Activated T-cell treated with anti-CD3 and anti-CD28 coated beads for 48 hours (primary cell): ENCODE data around the gene CCL27.

ENCODE experiments used
- DNase-seq: peaks from one replicate; pipeline ENCODE4 v3.0.0-alpha.2; 2020; ENCODE audit warnings: low read depth

Gene CCL27

DNA sequence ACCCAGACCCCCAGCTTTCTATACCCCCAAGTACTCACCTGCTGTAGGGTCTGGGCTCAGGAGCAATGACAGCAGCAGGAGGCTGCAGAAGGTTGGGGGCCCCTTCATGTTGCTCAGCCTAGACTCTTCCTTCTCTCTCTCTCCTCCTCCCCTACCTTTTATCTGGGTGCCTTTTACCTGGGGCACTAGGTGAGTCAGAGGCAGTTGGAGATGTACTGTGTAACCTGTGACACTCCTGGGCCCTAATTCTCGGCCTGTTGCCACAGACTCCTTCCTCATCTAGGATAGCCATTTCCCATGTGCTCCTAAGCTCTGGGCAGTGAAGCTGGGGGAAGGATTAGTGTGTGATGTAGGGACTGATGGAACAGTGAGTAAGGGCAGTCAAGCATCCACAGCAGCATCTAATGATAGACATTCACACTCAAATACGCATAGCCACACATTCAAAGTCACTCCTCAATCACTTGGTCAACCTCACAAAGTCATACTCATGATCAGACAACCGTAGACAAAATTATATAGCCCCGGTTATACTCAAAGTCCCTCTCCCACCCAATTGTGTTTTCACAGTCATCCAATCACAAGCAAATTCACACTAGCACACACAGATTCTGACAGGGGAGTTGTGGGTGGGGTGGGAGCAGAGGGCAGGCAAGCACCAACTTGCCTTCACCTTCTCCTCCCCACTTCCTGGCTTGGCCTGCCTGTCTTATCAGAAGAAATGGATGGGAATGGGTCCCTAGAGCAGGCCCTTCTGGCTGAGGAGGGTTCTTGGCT, at the start of gene CCL27:
Gene CCL27, minus strand, starts transcription at position 132 of the 777 bp plus-strand sequence. Its CDS starts 24 bp downstream, at position 108.
- DNase-seq, result no peak

DNA sequence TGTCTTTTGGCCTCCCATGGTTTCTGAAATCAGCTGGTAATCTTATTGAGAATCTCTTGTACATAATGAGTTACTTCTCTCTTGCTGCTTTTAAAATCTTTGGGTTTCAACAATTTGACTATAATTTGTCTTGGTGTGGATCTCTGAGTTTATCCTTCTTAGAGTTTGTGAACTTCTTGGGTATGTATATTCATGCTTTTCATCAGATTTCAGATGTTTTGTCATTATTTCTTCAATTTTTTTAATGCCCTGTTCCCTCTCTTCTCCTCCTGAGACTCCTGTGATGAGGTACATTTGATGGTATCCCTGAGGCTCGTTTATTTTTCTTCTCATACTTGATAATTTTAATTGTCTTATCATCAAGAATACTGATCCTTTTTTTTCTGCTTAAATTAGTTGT, 49.7 kb upstream of the CCL27 start:
- DNase-seq, result no peak

DNA sequence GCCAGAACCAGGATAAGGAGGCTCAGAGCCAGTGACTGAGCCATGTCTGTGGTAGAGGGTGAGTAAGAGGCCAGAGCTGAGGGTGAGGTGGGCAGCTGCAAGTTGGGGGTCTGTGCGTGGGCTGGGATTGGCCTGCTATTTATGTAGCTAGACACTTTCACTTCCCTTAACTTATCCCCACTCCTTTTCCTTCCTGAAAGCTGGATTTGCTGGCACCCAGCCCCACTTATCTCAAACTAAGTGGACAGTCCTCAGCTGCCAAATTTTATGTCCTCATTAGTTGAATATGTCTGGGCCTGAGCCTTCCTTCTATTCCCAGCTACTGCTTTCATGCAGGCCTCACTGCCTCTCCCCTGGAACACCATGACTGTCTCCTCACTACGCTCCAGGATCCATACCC, 47.6 kb upstream of the CCL27 start, which contains the start of gene CCL21:
Gene CCL21, minus strand, starts transcription at position 114 of the 400 bp plus-strand sequence. Its CDS starts 70 bp downstream, at position 44.
- no peak for DNase-seq

- no peak for DNase-seq
Observed at GRCh38 chr9:34709196-34709978, 46.9 kb upstream of the CCL27 start.

DNA sequence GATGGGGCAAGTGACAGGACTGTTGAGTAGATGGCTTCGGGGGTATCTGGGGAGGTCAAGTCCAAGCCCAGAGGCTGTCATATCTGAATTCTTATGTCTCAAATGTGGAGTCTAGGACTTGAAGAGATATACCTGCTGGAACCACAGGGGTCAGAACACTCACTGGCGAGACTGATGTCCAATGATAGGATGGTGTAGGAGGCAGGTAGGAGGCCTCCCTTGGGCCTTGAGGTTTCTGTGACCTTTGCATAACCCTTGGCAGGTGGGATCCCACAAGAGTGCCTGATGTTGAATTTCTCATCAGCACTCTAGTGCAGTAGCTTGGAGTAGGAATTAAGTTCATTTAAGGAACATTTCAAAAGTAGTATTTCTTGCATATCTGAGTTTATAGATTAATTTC, 44.7 kb upstream of the CCL27 start:
- DNase-seq, result no peak

GRCh38 chr9:34701769-34702736, 39.6 kb upstream of the CCL27 start:
- DNase-seq, result peak; percentile 76

GRCh38 chr9:34701023-34701768, 38.7 kb upstream of the CCL27 start:
- peak; percentile 80 for DNase-seq

DNA sequence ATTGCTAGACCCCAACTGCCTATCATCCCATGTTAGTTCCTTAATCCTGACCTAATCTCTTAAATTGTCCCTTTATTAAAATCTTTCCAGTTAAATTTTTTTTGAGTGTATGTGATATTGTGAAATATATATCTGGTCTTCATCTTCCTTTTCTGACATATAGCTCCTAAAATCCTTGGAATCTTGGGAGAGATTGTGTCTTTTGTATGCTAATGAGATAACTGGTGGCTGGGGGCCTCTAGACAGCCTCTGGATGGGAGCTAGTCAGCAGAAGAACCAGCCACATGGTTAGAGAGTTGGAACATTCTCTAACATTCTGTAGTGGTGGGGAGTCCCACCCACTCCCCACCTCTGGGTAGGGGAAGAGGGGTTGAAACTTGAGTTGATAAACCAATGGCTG, 32.4 kb upstream of the CCL27 start:
- no peak for DNase-seq

GRCh38 chr9:34693560-34693959, 31.1 kb upstream of the CCL27 start:
- no peak for DNase-seq

- DNase-seq, result no peak
Observed at GRCh38 chr9:34691936-34692315, 29.5 kb upstream of the CCL27 start.

- DNase-seq, result no peak
Observed at GRCh38 chr9:34690983-34691935, 28.8 kb upstream of the CCL27 start, which contains the start of gene CCL19. Gene CCL19 (minus strand): TSS chr9:34691276. CDS start chr9:34691139, 137 bp downstream.

GRCh38 chr9:34689512-34689911, 27.1 kb upstream of the CCL27 start:
- no peak for DNase-seq

DNA sequence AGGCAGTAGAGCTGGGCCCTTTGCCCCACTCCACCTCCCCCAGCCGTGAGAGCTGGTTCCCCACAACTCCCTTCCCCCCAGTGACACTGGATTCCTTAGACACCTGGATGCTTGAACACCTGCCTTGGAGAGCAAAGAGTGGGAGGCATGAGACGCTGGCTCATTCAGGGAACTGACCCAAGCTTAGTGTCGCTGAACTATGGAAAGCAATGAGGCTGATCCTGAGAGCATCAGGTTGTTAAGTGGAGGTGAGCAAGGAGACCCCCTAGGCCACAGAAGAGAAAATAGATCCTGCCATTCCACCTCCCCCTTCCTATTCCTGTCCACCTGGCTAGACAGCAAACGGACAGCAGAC, 26.6 kb upstream of the CCL27 start:
- no peak for DNase-seq

DNA sequence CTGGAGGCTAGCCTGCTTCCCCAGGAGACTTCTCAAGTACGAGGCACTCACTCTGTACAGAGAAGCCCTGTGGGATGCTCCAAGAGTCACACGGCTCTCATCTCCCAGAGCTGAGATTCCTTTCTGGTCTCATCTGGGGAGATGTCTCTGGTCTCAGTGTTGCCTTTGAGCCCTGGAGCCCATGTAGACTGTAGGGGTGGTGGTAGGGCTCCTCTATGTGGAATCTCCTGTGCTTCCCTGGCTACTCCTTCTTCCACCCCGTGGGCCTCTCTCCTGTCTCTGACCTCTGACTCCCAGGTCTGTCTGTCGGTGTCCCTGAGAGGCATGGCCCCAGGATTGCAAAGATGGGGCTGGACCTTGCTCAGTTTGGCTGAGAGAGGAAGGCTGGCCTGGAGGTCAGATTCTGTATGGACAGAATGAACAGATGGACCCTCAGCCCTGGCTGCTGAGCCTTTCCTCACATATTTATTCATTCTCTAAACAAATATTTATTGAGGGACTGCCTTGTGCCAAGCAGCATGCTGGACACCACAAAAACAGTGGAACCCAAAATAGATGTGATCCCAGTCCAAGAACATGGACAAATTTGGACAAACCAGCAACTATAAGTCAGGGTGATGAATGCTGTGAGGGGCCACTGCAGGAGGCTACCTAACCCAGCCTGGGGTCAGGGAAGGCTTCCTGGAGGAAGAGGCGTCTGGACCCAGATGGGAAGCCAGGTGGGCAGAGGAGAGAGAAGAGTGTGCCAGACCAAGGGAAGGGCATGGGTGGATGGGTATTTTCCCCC, 26.1 kb upstream of the CCL27 start:
- DNase-seq, result no peak

DNA sequence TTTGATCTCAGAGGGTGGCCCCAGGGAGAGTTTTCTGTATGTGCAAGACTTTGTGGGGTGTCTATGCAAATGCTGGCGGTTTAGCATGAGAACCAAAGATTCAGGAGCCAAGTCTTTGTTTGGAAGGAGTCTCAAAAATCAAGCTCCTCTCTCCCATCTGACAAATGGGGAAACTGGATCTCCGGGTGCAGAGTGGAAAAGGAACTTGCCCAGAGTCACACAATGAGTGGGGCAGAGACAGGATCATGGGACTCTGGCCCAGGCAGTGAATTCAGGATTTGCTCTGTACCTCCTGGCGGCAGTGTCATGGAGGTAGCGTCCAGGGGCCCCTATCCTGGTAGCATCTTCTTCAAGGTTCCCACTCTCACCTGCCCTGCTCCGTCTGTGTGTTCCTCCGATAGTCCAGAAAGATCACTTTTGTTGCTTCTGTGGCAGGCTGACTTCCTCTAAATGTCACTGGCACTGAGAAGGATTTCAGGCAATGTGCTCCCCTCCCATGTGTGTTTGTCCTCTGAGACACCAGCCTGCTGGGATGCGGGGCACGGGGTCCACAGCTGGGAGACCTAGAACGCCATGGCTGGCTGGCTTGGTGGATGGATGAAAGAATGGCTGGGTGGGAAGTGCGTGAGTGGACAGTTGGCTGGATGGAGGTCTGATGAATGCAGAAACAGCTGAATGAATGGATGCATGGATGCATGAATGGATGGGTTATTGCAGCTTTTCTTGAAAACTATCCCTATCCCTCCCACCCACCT, 25.0 kb upstream of the CCL27 start:
- DNase-seq, result no peak

GRCh38 chr9:34686732-34687131, 24.3 kb upstream of the CCL27 start:
- DNase-seq, result no peak

GRCh38 chr9:34686231-34686630, 23.8 kb upstream of the CCL27 start:
- no peak for DNase-seq

GRCh38 chr9:34685591-34685990, 23.1 kb upstream of the CCL27 start:
- DNase-seq, result no peak

GRCh38 chr9:34684816-34685215, 22.4 kb upstream of the CCL27 start:
- no peak for DNase-seq
